IMR-90 (cell line): ENCODE data around the gene POU2F1.

Source experiments
- MAZ ChIP-seq: IDR thresholded peaks from 2 replicates; pipeline ENCODE4 v1.6.1; 2012; ENCODE audit warnings: low read depth, mild to moderate bottlenecking, low read length, improper control_type of control experiment, moderate library complexity, borderline replicate concordance
- TF ChIP-seq, protein P1 (sequence below): fragments of 150-350 bp; IDR thresholded peaks from 2 replicates; pipeline ENCODE4 v1.6.1; 2017; ENCODE audit warnings: mild to moderate bottlenecking, antibody characterized with exemption, low read length, low read depth

DNA sequence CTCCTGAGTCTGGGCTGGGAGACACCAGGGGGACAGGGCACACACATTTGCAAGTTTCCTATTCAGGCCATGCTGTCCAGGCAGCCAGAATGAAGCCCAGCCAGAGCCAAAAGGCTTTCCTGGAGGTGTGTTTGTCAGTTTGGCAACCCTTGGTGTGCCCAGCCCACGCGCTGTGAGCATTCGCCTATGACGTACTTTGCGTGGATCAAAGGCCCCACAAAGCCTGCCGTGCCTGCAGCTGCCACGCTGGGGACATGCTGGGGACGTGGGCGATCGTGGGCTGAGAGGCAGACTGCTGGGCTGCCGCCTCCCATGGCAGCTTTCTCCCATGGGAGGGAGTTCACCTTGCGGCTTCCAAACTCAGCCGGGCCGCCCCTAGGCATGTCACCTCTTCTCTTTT lies 240.2 kb downstream of the POU2F1 start:
- TF ChIP-seq, protein P1, sequence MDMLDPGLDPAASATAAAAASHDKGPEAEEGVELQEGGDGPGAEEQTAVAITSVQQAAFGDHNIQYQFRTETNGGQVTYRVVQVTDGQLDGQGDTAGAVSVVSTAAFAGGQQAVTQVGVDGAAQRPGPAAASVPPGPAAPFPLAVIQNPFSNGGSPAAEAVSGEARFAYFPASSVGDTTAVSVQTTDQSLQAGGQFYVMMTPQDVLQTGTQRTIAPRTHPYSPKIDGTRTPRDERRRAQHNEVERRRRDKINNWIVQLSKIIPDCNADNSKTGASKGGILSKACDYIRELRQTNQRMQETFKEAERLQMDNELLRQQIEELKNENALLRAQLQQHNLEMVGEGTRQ = no peak
- no peak for TF ChIP-seq MAZ
